HUDEP-2 (cell line): ENCODE measurements around the gene TRPC4.

Source experiments
- DNase-seq, 76 experiments: peaks; one replicate each; lab custom pipeline; 2025; ENCODE audit not compliant: unreplicated experiment in 76 of 76; lab: John Stamatoyannopoulos, UW

TRPC4 gene

DNA sequence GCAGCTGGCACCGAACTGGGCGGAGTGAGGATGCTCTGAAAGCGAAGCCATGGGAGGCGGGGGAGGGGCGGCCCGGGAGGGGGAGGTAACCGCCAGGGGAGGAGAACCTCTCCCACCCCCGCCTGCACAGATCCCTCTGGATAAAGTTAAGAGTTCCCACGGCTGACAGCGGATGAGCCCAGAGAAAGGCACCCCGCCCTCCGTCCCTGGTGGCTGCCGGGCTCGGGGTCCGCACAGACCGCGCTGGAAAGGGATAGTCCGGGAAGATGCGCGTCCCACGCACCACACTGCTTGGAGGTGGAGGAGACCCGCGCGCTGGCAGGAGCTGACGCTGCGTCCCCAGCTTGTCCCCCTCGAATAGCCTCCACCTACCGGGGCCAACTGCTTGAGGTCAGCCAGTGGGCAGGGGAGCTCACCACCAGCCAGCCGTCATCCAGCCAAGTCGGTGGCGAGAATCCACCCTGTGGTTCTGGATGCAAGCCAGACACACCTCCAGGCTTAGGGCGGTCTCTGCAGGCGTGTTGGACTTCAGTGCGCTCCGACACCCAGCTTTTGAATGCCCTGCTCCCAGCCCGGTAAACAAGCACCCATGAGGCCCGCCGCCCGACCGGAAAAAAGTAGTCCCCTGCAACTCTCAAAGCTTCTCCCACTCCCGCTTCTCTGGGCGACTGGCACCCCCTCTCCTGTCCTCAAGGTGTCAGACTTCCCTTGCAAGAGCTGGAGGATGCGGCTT is at the start of gene TRPC4:
Gene TRPC4 (minus strand): TSS at position 17 of the 733 bp plus-strand sequence. CDS start 86,439 bp downstream, outside the sequence.
- peak in 74 of 76 experiments; percentile 7 to 85 (median 60) for DNase-seq

DNA sequence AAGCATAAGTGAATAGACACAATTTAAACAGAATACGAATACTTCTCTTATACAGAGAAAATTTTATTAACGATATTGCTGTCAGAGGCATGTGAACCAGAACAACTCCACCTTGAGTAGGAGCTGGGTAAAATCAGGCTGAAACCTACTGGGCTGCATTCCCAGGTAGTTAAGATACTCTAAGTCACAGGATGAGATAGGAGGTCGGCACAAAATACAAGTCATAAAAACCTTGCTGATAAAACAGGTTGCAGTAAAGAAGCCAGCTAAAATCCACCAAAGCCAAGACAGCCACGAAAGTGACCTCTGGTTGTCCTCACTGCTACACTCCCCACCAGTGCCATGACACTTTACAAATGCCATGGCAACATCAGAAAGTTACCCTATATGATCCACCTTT is 49.2 kb upstream of the TRPC4 start:
- peak in 6 of 76 experiments; percentile 2 to 40 (median 20) for DNase-seq

DNA sequence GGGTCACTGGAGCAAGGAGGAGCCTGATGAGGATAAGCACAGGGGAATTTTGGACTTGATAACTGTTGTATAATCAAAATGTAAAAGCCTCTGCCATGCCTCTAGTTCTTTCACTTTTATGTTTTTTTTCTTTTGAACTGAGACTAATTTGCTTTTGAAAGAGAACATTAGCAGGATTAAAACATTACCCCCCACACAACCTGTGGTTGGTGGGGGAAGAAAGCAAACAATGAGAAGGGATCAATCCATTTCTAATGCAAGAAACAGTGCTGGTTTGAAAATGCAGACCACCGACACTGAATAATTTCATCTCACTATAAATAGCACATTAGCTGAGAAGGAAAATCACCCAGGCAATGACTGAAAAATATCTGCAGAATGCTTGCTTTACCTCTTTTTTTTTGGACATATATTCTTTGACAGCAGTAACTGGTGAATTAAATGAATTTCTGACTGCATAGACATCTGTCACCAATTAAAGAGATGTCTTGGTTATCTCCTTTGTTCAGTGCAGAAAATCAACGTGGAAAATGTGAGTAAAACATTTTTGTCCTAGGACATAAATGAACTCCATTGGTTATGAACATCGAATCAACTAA is 48.6 kb upstream of the TRPC4 start:
- peak in 1 of 76 experiments; percentile 40 for DNase-seq

DNA sequence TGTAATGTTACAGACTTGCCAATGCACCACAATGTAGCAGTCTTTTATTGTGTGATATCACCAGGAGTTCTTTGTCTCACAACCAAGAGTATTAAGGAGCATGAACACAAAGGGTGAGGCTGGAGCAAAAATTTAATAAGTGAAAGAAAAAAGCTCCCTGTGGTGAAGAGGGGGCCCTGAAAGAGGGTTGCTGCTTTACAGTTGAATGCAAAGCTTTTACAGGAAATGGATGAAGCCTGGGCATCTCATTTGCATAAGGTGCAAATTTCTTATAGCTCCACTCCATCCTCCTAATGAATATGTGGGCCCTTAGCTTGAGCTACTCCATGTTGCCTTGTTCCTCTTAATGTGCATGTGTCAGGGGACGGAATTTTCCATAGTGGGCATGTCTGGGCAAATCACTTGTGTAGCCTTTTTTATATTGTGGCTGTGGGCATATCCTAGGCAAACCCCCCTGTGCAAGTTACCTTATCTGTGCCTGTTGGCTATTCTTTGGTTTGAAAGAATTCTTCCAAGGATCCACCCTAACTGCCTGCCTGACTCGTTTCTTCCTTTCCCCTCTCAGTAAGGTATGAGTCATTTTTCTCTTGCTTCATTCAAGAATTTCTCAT is 45.3 kb upstream of the TRPC4 start:
- DNase-seq = peak in 11 of 76 experiments; percentile 5 to 49 (median 29)

DNA sequence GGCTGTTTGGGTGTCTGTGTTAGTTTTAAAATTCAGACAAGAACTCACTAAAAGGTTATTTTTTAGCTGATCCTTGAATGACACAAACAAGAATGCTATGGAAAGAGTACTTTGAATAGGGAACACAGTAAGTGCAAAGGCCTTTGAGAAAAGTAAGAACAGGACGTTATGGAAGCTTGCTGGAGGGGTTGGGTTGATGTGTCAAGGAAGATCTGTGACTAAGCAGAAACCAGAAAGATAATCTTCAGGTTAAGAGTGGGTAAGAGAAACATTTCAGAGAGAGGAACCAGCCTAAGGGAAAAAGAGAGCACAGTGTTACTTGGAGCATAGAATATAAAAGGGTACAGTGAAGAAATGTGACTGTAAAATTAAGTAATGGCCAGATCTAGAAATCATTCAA is 41.2 kb upstream of the TRPC4 start:
- DNase-seq = peak in 4 of 76 experiments; percentile 4 to 19 (median 14)

DNA sequence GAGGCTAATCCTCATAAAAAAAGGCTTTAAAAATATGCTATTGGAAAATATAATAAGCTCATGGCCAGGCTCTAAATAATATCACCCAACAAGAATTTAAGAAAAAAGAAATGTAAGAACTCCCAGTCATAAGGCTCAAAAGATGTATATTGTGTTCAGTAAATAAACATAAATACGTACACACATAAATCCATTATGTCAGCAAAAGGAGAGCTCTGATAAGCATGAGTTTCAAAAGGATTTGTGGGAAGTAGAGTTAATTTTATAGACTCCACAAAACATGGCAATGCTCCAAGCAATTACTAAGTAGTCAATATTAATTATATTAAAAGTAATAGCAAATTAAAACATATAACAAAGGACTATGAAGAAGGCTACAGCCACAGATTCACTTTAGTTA is 37.3 kb upstream of the TRPC4 start:
- DNase-seq = no peak

DNA sequence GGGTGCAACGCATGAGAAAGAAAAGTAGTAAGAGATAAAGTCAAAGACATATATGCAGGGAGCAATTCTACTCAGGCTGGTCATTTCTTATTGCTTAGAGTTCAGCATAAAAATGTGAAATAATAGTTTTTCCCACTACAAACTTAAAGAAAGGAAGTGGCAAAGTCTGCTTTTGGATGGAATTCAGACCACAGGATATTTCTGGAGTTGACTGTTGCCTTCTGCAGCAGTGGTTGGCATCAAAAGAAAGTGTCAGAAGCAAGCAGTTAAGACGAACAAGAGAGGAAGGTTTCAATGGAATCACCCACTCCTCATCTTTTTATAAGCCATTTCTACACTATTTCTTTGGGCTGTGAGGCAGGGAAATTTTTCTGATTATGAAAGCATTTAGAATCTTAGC is 36.2 kb upstream of the TRPC4 start:
- no peak for DNase-seq

DNA sequence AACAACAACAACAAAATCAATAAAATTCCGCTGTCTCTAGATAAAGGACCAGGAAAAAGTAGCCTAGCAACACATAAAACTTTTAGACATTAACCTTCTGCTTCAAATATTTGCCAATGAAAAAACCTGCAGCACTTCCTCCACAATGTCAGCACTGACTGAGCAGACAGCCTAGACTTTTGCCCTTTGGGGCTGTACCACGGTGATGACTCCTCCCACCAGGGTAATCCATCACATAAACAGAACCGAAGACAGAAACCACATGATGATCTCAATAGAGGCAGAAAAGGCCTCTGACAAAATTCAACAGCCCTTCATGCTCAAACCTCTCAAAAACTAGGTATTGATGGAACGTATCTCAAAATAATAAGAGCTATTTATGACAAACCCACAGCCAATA is 30.2 kb upstream of the TRPC4 start:
- peak in 1 of 76 experiments; percentile 7 for DNase-seq

DNA sequence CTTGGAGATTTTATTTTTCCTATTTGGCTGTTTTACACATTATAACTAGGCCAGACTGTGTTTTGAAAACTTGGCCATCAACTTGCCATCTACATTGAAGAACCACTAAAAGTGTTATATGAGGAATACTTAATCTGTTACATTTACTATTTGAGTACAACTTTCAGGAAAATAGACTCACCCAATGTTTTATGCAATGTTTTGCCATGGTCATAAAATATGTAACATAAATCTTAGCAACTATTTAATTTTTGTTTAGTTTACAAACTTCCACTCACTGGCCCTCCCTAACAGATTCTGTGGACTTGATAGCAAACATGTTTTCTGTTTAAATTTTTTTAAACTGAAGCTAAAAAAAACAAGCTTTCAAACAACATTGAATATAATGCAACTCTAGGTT is 23.7 kb upstream of the TRPC4 start:
- DNase-seq = no peak

DNA sequence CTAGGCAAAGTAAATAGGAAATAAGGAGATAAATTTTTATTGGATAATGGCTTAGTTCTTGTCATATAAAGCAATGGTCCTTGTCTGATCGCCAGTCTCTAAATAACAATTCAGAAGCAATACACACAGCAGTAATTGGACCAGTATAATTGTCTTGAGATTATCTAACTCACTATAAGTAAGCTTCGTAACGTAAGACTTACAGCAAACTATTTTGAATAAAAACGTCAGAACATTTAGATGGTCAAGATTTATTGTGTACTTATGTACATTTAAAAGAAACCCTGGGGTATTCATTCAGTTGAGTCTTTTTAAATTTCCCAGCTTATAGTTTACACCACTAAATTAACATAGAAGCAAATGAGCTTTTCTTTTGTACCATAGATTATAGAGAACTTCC is 20.2 kb upstream of the TRPC4 start:
- DNase-seq = no peak

DNA sequence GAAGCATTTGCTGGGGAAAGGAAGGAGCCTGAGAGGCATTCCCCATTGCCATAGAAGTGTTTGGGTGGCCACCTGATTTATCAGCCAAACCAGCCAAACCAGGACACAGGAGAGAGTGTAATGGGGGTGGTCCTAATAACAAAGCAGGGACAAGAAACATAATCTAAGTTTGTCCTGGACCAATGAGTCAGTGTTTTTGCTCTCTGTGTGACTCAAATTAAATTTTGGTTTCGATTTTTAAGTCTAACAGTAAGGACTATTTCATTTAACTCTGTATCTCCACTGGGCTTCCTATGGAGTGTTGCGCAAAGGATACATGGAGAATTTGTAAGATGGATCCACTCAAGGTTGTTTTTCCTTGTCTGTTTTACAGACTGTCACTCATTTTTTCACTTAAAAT is 19.5 kb upstream of the TRPC4 start:
- no peak for DNase-seq

DNA sequence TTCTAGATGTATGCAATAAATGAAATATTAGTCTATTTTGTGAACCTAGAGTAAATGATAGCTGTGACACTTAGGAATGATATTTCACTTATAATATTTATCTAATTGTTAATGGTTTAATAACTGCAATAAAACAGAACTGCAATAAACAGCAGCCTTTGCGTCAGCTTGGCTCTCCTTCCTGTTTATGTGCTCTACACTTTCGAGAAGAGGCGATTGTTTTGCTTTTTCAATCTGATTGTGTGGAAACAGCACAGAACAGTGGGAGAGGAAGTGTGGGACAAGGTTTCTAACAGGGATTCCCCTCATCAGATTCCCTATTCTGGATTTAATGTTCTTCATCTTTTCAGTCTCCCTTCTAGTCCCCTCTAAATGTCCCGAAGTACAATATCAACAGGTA is 17.3 kb upstream of the TRPC4 start:
- no peak for DNase-seq

DNA sequence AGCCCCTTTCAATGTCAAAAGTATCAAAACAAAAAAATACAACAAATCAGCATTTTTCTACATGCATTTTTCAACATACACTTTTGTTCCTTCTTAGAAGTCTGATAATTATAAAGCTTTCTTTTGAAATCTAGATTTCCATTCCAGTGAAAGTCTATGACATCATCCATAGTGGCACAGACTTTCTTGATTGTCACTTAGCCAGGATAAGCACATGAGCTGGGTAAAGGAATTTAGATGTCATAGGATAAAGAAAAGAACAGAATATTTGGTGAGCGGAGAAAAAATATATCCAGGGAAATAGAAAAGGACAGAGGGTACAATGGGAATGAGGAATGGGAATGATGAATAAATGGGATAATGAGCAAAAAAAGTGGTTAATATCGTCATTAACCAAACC is 15.1 kb upstream of the TRPC4 start:
- DNase-seq = no peak

DNA sequence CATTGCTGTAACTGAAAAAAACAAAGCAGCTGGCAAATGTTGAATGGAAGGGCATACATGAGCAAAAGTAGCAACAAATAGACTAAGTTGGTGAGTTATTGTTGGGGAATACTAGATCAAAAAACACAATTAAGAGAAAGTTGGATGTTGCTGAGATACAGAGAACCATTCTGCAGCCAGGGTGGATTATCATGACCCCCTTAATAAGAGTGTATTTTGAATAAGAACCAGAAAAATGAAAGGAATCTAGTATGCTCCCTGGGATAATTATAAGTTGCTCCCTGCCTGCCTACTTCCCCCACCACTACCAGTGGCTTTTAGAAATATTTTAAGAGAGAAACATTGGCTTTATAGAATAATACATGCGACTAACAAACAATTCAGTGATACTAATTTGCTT is 14.5 kb upstream of the TRPC4 start:
- DNase-seq = no peak

DNA sequence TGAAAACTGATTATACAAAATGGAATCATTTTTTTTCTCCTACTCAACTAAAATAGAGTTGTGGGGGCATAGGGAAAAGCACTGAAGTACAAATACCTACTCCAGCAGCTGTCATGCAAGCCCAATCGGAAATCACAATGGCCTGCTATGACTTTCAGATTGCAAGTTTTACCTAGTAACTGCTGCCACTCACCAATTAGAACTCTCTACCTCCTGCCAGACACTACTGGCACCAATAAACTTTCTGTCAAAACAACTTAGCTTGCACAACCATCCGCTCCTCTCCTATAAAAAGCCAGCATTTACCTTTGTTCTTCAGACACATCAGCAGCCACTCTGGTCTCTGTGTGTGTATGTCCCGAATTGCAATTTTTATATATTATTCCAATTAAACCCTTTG is 9.3 kb upstream of the TRPC4 start:
- DNase-seq = no peak

DNA sequence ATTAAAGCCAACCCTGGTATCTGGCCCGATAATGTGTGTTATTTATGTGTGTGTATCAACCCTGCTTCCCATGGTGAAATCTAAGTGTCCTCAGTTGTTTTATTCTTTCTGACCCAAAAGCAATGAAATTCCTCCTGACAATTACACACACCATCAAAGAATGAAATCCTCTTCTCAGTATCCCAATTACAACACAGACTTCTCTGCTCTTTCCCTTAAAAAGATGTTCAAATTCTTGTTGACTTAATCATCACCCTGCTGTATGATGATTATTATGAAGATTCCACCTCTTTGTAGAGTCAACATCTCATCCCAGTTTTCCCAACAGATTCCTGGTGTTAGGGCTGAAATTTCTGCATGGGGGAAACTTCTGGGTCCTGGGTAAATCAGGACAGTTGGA is 8.9 kb upstream of the TRPC4 start:
- DNase-seq = no peak

DNA sequence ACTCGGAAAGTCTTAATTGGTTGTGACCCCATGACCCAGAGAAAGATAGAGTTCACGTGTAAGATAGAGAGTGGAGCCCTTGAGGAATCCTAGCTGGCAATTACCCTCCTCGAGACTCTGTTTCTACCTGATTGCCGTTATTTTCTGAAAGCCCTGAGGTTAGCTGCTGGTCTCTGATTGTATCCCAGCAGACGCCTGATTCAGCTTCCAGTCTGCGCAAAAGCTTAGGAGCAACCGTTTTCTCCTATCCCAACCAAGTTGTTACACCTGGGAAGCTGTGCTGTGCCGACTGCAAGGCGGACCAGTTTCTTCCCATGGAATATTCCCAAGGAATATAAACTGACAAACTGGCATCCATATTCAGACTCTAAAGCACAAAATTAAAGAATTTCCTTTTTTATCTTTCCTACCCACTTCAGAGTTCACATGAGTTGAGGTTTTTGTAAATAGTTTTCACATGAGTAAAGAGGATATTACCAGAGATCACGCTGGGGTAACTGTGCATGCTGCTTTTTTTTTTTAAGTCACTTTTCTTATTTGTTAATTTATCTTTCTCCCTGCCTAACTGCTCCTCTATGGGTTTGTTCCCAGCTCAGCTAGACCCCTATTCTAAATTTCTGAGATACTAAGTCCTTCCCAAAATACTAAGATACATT is 1.5 kb upstream of the TRPC4 start:
- peak in 3 of 76 experiments; percentile 4 to 19 (median 9) for DNase-seq

DNA sequence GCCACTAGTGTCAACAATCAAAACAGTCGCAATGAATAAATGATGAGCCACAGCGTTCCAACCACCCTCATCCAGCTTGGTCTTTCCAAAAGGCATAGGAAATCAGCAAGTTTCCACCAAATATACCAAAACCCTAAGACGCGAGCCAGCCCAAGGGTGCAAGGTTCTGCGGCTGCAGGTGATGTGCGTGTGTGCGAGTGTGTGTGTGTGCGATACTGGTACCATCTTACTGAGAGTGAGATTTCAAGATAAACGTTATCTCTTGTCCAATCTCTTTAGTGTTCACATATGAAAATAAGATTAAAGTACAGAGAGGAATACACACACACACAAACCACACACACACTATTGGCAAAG is 895 bp upstream of the TRPC4 start:
- DNase-seq = no peak

DNA sequence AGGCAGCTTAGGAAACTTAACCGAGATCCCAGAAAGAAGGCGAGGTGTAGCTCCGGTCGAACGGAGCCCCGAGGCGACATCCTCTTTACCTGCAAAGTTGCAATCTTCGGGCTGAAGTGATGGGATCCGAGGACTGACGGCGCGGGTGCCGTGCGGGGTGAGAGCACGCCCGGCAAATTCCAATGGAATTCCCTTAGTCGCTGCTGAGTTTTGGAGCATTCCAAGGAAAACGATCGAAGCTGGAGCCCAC is 141 bp downstream of the TRPC4 start:
- peak in 1 of 76 experiments; percentile 1 for DNase-seq

DNA sequence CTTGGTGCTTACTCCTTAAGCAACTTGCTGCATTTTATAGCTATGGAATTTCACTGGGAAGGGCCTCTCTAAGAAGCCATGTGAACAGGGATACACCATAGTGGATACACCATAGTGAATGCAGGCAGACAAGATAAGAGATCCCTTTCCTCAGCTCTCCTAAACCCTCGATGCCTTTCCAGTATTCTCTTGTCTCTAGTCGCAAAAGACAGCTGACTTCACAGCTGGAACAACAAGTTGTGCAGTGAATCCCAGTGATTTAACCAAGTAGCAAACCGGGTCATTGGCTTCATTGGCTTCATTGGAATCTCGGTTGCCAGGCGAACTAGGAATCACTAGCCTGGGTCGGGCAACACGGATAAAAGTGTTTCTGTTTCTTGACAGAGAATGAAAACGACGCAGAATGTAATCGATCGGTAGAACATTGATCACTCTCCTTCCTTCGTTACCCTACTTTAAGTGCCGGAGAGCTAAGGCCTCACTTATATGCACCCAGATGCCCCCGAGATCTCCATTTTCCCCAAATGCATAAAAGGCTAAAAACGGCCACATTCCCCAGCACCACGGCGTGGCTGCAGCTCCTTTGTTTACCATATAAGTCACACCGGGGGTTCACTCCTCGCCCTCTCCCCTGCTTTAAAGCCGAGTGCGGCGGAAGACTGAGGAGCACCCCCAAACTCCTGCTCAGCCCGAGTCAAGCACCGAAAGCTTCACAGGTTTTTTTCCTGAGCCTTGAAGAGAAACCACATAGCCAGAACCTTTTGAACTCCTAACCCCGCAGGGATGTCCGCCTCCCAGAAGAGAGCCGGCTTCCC is 674 bp downstream of the TRPC4 start:
- peak in 1 of 76 experiments; percentile 7 for DNase-seq

DNA sequence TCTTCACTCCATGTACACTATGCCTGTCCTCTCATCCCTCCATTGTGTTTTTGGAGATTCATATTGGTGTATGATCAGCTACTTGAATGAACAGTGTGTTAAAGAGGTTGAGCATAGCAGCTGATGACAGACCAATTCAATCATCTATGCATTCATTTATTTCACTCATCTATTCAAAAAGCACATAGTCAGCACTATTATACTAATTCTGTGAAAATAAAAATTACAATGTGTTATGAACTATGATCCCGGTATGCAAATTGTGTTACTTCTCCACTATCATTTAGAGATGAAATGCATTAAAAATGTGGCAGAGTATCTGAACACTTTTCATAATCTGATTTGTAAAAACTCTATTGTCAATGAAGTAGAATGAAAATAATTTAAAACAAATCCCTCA is 5.9 kb downstream of the TRPC4 start:
- DNase-seq = no peak
